CD4-positive, alpha-beta T cell treated with Interleukin-4 for 1 hour (primary cell): ENCODE measurements around the gene SHFL.

ENCODE experiments used
- DNase-seq, 2 donors: peaks; one replicate each; pipeline ENCODE4 v3.0.0-alpha.2; 2020 to 2022

SHFL gene

GRCh38 chr19:10085641-10086590 lies at the start of gene SHFL:
Gene SHFL (plus strand): TSS chr19:10086317. CDS start chr19:10086428, 111 bp downstream.
- DNase-seq, result peak; percentile 85 to 89

- no peak for DNase-seq
Observed at GRCh38 chr19:10036601-10037071, 49.5 kb upstream of the SHFL start.

GRCh38 chr19:10037367-10037766 lies 48.8 kb upstream of the SHFL start:
- no peak for DNase-seq

- DNase-seq, result no peak
Observed at GRCh38 chr19:10037809-10038208, 48.3 kb upstream of the SHFL start.

GRCh38 chr19:10043286-10043927 lies 42.7 kb upstream of the SHFL start:
- DNase-seq, result no peak

GRCh38 chr19:10044390-10044789 lies 41.7 kb upstream of the SHFL start:
- DNase-seq, result no peak

- no peak for DNase-seq
Observed at GRCh38 chr19:10045371-10045770, 40.7 kb upstream of the SHFL start.

GRCh38 chr19:10049626-10050025 lies 36.5 kb upstream of the SHFL start:
- no peak for DNase-seq

GRCh38 chr19:10052602-10053360 lies 33.3 kb upstream of the SHFL start:
- no peak for DNase-seq

- no peak for DNase-seq
Observed at GRCh38 chr19:10061717-10062310, 24.3 kb upstream of the SHFL start.

- DNase-seq, result no peak
Observed at GRCh38 chr19:10068205-10068604, 17.9 kb upstream of the SHFL start.

GRCh38 chr19:10069046-10069445 lies 17.1 kb upstream of the SHFL start:
- DNase-seq, result no peak

- no peak for DNase-seq
Observed at GRCh38 chr19:10070730-10071446, 15.2 kb upstream of the SHFL start.

- DNase-seq, result peak; percentile 60 to 72
Observed at GRCh38 chr19:10074153-10074552, 12.0 kb upstream of the SHFL start.

GRCh38 chr19:10076535-10076934 lies 9.6 kb upstream of the SHFL start:
- DNase-seq, result no peak

GRCh38 chr19:10078329-10078728 lies 7.8 kb upstream of the SHFL start:
- no peak for DNase-seq

GRCh38 chr19:10079031-10079453 lies 7.1 kb upstream of the SHFL start:
- no peak for DNase-seq

GRCh38 chr19:10083911-10084310 lies 2.2 kb upstream of the SHFL start:
- DNase-seq, result no peak

- no peak for DNase-seq
Observed at GRCh38 chr19:10084803-10085202, 1.3 kb upstream of the SHFL start.

- peak; percentile 19 to 40 for DNase-seq
Observed at GRCh38 chr19:10086591-10087192, 575 bp downstream of the SHFL start.

GRCh38 chr19:10087296-10088061 lies 1.4 kb downstream of the SHFL start:
- DNase-seq, result no peak
